ENCODE data around the gene PRKCA.

DNA sequence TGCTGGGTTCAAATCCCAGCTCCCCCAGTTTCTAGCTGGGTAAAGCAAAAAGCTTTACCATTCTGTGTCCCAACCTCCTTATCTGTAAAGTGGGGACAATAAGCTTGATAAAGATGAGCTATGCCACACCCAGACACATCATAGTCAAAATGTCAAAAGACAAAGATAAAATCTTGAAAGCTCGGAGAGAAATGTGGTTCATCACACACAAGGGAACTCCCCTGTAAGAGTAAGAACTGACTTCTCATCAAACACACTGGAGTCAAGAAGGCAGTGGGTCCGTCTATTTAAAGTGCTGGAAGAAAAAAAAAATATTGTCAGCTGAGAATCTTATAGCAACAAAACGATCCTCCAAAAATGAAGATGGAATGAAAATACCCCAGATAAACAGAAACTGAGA is 557.8 kb downstream of the PRKCA start:
- no peak for TF ChIP-seq POLR2A (IDR thresholded peaks at IDR 0.05)
- TF ChIP-seq, protein P1, sequence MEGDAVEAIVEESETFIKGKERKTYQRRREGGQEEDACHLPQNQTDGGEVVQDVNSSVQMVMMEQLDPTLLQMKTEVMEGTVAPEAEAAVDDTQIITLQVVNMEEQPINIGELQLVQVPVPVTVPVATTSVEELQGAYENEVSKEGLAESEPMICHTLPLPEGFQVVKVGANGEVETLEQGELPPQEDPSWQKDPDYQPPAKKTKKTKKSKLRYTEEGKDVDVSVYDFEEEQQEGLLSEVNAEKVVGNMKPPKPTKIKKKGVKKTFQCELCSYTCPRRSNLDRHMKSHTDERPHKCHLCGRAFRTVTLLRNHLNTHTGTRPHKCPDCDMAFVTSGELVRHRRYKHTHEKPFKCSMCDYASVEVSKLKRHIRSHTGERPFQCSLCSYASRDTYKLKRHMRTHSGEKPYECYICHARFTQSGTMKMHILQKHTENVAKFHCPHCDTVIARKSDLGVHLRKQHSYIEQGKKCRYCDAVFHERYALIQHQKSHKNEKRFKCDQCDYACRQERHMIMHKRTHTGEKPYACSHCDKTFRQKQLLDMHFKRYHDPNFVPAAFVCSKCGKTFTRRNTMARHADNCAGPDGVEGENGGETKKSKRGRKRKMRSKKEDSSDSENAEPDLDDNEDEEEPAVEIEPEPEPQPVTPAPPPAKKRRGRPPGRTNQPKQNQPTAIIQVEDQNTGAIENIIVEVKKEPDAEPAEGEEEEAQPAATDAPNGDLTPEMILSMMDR (IDR thresholded peaks at IDR 0.05): no peak
